Upper lobe of right lung (tissue), 1 donor: ENCODE data around the gene DEAF1. TPM values are rescaled to one million over a fixed set of nuclear protein-coding genes. Genes with fewer than 3 reads are reported as not detected.

Experiments
- ATAC-seq: fragments of 200-7000 bp; cut with Tn5 transposase; one replicate; pipeline ENCODE4 v1.9.1; 2020; ENCODE audit warnings: mild to moderate bottlenecking, moderate library complexity
- DNase-seq: peaks from one replicate; pipeline ENCODE4 v3.0.0-alpha.2; 2020
- H3K27ac ChIP-seq: fragments of 200-600 bp; one replicate; pipeline ENCODE4 v1.8.0; 2022
- H3K27me3 ChIP-seq: fragments of 200-600 bp; one replicate; pipeline ENCODE4 v1.8.0; 2022; ENCODE audit warnings: mild to moderate bottlenecking
- H3K36me3 ChIP-seq: fragments of 200-600 bp; one replicate; pipeline ENCODE4 v1.8.0; 2022
- H3K4me1 ChIP-seq: fragments of 200-600 bp; one replicate; pipeline ENCODE4 v1.8.0; 2022
- H3K4me3 ChIP-seq: fragments of 200-600 bp; one replicate; pipeline ENCODE4 v1.8.0; 2022; ENCODE audit warnings: mild to moderate bottlenecking
- H3K9me3 ChIP-seq: fragments of 200-600 bp; one replicate; pipeline ENCODE4 v1.8.0; 2022
- intact Hi-C: fragments of 100-400 bp; cut with DNase I; formaldehyde crosslinking; loops from one replicate; pipeline ENCODE4 v1.11.0; 2022
- total RNA-seq: library from RNA; stranded (reverse); fragmentation: NEBNext Ultra II Directional; extraction: Animal tissue kit (Norgen Biotek cat#: 25700); gene quantifications from one replicate; pipeline ENCODE4 v1.2.1, GENCODE V29; 2021
- TF ChIP-seq, protein P1 (sequence below): fragments of 200-600 bp; IDR thresholded peaks from one replicate; pipeline ENCODE4 v1.8.0; 2022; ENCODE audit warnings: antibody characterized with exemption
- donor health status: DM: no; HTN: yes; CAD: no; lungs with severe emphysema.

DEAF1 gene
- total RNA-seq, 1 donor from 2014 or later: 27.1 TPM

DNA sequence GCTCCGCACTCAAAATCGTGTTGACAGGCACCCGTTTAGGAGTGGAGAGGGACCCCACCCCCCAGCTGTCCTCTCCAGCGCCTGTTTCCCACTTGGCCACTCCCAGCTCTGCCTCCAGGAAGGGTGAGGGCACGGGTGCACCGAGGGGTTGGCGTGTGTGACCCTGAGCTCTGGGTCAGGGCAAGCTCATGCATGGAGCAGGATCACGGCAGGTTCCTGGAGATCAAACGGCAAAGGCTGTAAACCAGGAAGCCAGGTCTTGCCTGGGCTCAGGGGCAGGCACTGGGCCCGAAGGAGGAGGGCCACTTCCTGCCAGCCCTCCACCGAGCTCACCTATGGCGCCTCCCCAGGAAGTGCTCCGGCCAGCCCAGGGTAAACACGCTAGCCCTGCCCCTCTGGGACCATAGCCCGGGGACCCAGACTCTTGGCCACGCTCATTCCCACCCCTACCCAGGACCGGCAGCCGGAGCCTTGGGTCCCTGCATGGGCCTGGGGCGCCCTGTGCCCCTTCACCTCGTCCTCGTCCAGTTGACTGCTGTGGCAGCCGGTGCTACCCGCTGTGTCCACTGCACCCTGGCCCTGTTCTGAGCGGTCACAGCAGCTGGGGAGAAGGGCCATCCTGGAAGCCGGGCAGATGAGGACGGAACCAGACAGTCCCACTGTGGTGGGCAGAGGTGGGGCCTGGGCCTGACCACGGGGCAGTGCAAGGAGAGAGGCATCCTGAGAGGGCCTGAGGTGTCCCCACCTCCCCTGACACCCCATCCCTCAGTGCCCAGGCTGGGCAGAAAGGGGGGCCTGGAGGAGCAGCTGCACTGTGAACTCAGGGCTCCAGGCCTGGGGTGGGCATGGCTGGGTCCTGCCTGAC, 10.0 kb upstream of the DEAF1 start:
- no peaks in the 10 kb centered on the region for H3K36me3 ChIP-seq
- peak overlapping the region; percentile 74 for H3K27ac ChIP-seq
- ATAC-seq (peak; percentile 72), DNase-seq (peak; percentile 91)
- TF ChIP-seq, protein P1, sequence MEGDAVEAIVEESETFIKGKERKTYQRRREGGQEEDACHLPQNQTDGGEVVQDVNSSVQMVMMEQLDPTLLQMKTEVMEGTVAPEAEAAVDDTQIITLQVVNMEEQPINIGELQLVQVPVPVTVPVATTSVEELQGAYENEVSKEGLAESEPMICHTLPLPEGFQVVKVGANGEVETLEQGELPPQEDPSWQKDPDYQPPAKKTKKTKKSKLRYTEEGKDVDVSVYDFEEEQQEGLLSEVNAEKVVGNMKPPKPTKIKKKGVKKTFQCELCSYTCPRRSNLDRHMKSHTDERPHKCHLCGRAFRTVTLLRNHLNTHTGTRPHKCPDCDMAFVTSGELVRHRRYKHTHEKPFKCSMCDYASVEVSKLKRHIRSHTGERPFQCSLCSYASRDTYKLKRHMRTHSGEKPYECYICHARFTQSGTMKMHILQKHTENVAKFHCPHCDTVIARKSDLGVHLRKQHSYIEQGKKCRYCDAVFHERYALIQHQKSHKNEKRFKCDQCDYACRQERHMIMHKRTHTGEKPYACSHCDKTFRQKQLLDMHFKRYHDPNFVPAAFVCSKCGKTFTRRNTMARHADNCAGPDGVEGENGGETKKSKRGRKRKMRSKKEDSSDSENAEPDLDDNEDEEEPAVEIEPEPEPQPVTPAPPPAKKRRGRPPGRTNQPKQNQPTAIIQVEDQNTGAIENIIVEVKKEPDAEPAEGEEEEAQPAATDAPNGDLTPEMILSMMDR: no peak
- H3K4me3 ChIP-seq: peak overlapping the region; percentile 58
- H3K4me1 ChIP-seq: peaks cover 35% of the 10 kb centered on the region
- peaks cover 14% of the 10 kb centered on the region for H3K27me3 ChIP-seq
- intact Hi-C loops: no loop called here
- no peaks in the 10 kb centered on the region for H3K9me3 ChIP-seq

DNA sequence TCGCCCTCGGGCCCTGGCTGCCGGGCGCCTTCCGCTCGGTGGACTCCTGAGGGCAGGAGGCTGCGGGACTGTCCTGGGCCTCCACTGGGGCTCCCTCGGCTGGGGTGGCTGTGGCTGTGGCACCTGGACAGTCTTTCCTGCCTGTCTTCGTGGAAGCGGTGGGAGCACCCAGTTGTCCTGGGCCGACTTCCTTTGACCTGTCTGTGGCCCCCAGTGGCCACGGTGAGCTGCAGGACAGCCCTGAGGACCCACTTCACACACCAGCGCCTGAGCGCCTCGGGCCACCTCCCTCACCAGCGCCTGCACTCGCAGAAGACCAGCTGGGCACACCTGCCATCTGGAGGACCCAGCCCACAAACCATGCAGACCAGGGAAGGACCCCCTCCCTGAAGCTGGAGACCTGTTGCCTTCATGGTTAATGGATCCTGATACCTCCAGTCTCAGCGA, 9.2 kb upstream of the DEAF1 start:
- Histone ChIP-seq H3K4me3 (peak overlapping the region; percentile 58), H3K27ac (peak overlapping the region; percentile 74), H3K36me3 (peaks cover 6% of the 10 kb centered on the region), H3K9me3 (no peaks in the 10 kb centered on the region), H3K27me3 (peaks cover 14% of the 10 kb centered on the region), H3K4me1 (peaks cover 35% of the 10 kb centered on the region)
- TF ChIP-seq, protein P1: no peak
- DNase-seq (no peak), ATAC-seq (no peak)
- intact Hi-C loops: no loop called here

- Histone ChIP-seq H3K4me1 (peaks cover 35% of the 10 kb centered on the region), H3K9me3 (no peaks in the 10 kb centered on the region), H3K27me3 (peaks cover 14% of the 10 kb centered on the region), H3K4me3 (no peak overlapping the region), H3K27ac (peak overlapping the region; percentile 56), H3K36me3 (peaks cover 9% of the 10 kb centered on the region)
- ATAC-seq (no peak), DNase-seq (no peak)
- TF ChIP-seq, protein P1: no peak
- intact Hi-C loops: no loop called here
These were observed 8.5 kb upstream of the DEAF1 start for GRCh38 chr11:703506-703905.

GRCh38 chr11:702462-703461, 7.7 kb upstream of the DEAF1 start:
- Histone ChIP-seq H3K27ac (peak overlapping the region; percentile 56), H3K4me3 (no peak overlapping the region), H3K9me3 (no peaks in the 10 kb centered on the region), H3K27me3 (peaks cover 8% of the 10 kb centered on the region), H3K36me3 (peaks cover 9% of the 10 kb centered on the region), H3K4me1 (peaks cover 39% of the 10 kb centered on the region)
- DNase-seq: peak; percentile 92
- ATAC-seq: peak; percentile 67
- TF ChIP-seq, protein P1: no peak
- intact Hi-C loops: no loop called here

- H3K4me1 ChIP-seq: peaks cover 43% of the 10 kb centered on the region
These were observed 6.9 kb upstream of the DEAF1 start for GRCh38 chr11:701741-702461.

More at GRCh38 chr11:701741-702461, 6.9 kb upstream of the DEAF1 start:
- no peak overlapping the region for H3K4me3 ChIP-seq
- peaks cover 9% of the 10 kb centered on the region for H3K36me3 ChIP-seq
- ATAC-seq (no peak), DNase-seq (no peak)
- TF ChIP-seq, protein P1: no peak
- H3K27me3 ChIP-seq: no peaks in the 10 kb centered on the region
- intact Hi-C loops: no loop called here
- no peaks in the 10 kb centered on the region for H3K9me3 ChIP-seq
- H3K27ac ChIP-seq: no peak overlapping the region
